Right lung (tissue), 5 donors: ENCODE data around the gene RGS8. TPM values are rescaled to one million over a fixed set of nuclear protein-coding genes. Genes with fewer than 3 reads are reported as not detected.
A peak's percentile ranks its signal among the peaks of the same experiment; 100 is the strongest.

Experiments used
- DNase-seq, 2 donors: peaks; one replicate each; pipeline ENCODE4 v3.0.0-alpha.2; 2013
- polyA plus RNA-seq, 5 donors: library from polyadenylated mRNA; unstranded; fragments of 120-200 nt; gene quantifications; one replicate each; pipeline versions ENCODE4 v1.2.1 to v1.2.3, GENCODE V29; 2013; ENCODE audit warnings: inconsistent platforms in 1 of 5, low replicate concordance in 1 of 5; ENCODE audit not compliant: insufficient read length in 5 of 5, insufficient read depth in 1 of 5

Gene RGS8
- polyA plus RNA-seq, 5 donors = 0.03 TPM; not detected in 4

GRCh38 chr1:182671750-182672486 lies 12.5 kb downstream of the RGS8 start:
- no peak for DNase-seq

GRCh38 chr1:182670032-182670749 lies 14.2 kb downstream of the RGS8 start:
- DNase-seq = no peak

GRCh38 chr1:182669266-182669665 lies 15.1 kb downstream of the RGS8 start:
- DNase-seq = no peak

- DNase-seq = no peak
Observed at GRCh38 chr1:182668521-182669054, 15.8 kb downstream of the RGS8 start.

- DNase-seq = no peak
Observed at GRCh38 chr1:182667848-182668505, 16.4 kb downstream of the RGS8 start.

- no peak for DNase-seq
Observed at GRCh38 chr1:182666706-182667105, 17.7 kb downstream of the RGS8 start.

GRCh38 chr1:182664296-182664695 lies 20.1 kb downstream of the RGS8 start:
- no peak for DNase-seq

- DNase-seq = no peak
Observed at GRCh38 chr1:182662956-182663355, 21.4 kb downstream of the RGS8 start.

- DNase-seq = no peak
Observed at GRCh38 chr1:182662121-182662890, 22.1 kb downstream of the RGS8 start.

- no peak for DNase-seq
Observed at GRCh38 chr1:182658055-182658454, 26.3 kb downstream of the RGS8 start.

GRCh38 chr1:182656842-182657397 lies 27.5 kb downstream of the RGS8 start:
- DNase-seq = no peak

GRCh38 chr1:182653986-182654385 lies 30.4 kb downstream of the RGS8 start:
- DNase-seq = no peak

GRCh38 chr1:182652933-182653332 lies 31.5 kb downstream of the RGS8 start:
- no peak for DNase-seq

GRCh38 chr1:182651339-182651724 lies 33.1 kb downstream of the RGS8 start:
- DNase-seq = peak; percentile 8 to 12

GRCh38 chr1:182650678-182651338 lies 33.6 kb downstream of the RGS8 start:
- DNase-seq = no peak

- DNase-seq = no peak
Observed at GRCh38 chr1:182649041-182649440, 35.3 kb downstream of the RGS8 start.

- DNase-seq = no peak
Observed at GRCh38 chr1:182646739-182647138, 37.6 kb downstream of the RGS8 start.

- no peak for DNase-seq
Observed at GRCh38 chr1:182644886-182645285, 39.5 kb downstream of the RGS8 start.

- no peak for DNase-seq
Observed at GRCh38 chr1:182643699-182644098, 40.7 kb downstream of the RGS8 start.

- DNase-seq = no peak
Observed at GRCh38 chr1:182642461-182642860, 41.9 kb downstream of the RGS8 start.

GRCh38 chr1:182641561-182641960 lies 42.8 kb downstream of the RGS8 start:
- DNase-seq = no peak
